ENCODE data around the gene ADAMTS13.

DNA sequence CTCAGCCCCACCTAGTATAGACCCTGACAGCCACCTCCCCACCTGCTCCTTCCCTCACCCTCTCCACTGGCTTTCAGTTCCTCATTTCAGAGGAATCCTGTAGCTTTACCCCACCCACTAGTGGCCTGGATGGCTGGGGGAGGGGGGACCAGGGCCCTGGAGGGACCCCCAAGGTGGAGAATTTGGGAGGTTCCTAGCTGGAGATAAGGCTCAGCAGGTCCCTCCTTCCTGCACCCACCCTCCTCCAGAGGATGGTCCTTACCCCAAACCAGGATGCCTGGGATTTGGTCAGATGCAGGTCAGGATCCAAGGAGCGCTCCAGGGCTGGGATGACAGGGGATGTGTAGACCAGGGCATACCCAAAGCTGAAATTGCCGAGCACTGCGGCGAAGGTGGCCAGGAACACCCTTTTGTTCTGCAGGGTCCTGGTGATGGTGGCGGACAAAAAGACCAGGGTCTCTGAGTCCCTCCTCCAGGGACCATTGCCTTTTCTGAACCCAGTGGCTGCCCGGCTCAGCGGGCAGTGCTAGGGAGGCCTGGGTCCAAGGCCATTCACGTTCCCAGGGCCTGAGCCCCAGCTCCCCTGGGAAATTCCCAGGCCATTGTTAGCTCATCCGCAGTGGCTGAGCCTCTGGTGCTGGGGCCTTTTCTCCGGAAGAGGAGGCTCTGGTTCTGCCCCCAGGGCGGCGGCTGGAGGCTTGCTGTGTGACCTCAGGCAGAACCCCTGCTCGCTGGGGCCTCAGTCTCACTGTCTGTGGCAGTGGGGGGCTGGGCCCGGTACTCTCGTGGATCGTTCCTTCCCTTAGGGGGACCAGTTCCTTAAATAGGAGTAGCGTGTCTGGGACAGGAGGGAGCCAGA lies 56.1 kb downstream of the ADAMTS13 start:
- TF ChIP-seq EZH2 (IDR thresholded peaks at IDR 0.05; ENCODE audit: borderline replicate concordance, low read length) (no peak), CTCF (IDR thresholded peaks at IDR 0.05; ENCODE audit: low read length) (no peak)
